Measurements from ENCODE around the gene PCK2.

DNA sequence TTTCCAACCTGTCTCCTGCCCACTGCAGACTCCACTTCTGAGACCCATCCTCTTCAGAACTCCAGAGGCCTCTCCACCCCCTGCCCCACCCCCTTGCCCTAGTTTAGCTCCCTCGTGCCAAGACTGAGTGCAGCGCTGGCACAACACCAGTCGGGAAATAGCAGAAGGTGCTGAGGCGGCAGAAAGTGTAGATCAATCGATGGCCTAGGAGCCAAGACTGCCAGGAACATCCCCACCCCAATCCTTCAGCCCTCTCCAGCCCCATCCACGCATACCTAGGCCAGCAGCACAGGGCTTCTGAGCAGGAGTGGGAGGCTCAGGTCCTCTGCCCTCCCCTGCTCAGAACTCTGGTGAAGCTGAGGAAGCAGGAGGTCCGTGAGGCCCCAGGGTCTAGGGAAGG lies 21.7 kb upstream of the PCK2 start:
- TF ChIP-seq, protein P1, sequence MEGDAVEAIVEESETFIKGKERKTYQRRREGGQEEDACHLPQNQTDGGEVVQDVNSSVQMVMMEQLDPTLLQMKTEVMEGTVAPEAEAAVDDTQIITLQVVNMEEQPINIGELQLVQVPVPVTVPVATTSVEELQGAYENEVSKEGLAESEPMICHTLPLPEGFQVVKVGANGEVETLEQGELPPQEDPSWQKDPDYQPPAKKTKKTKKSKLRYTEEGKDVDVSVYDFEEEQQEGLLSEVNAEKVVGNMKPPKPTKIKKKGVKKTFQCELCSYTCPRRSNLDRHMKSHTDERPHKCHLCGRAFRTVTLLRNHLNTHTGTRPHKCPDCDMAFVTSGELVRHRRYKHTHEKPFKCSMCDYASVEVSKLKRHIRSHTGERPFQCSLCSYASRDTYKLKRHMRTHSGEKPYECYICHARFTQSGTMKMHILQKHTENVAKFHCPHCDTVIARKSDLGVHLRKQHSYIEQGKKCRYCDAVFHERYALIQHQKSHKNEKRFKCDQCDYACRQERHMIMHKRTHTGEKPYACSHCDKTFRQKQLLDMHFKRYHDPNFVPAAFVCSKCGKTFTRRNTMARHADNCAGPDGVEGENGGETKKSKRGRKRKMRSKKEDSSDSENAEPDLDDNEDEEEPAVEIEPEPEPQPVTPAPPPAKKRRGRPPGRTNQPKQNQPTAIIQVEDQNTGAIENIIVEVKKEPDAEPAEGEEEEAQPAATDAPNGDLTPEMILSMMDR (IDR thresholded peaks at IDR 0.05): no peak
- TF ChIP-seq EP300 (IDR thresholded peaks at IDR 0.05): no peak
- TF ChIP-seq POLR2A (IDR thresholded peaks at IDR 0.05): no peak
